Neural progenitor cell (in vitro differentiated cells): ENCODE results near the gene APBB2.

ENCODE experiments used
- CTCF ChIP-seq: fragments of 200-600 bp; sonication (generic); IDR thresholded peaks from 2 replicates; pipeline ENCODE4 v1.5.1; 2017; ENCODE audit warnings: antibody characterized with exemption, mild to moderate bottlenecking
- EZH2 ChIP-seq: fragments of 200-600 bp; sonication (generic); IDR thresholded peaks from 2 replicates; pipeline ENCODE4 v1.6.1; 2017; ENCODE audit warnings: antibody characterized with exemption, mild to moderate bottlenecking, moderate library complexity
- EZH2phosphoT487 ChIP-seq: fragments of 200-600 bp; sonication (generic); IDR thresholded peaks from 2 replicates; pipeline ENCODE4 v1.6.1; 2017; ENCODE audit warnings: antibody characterized with exemption

DNA sequence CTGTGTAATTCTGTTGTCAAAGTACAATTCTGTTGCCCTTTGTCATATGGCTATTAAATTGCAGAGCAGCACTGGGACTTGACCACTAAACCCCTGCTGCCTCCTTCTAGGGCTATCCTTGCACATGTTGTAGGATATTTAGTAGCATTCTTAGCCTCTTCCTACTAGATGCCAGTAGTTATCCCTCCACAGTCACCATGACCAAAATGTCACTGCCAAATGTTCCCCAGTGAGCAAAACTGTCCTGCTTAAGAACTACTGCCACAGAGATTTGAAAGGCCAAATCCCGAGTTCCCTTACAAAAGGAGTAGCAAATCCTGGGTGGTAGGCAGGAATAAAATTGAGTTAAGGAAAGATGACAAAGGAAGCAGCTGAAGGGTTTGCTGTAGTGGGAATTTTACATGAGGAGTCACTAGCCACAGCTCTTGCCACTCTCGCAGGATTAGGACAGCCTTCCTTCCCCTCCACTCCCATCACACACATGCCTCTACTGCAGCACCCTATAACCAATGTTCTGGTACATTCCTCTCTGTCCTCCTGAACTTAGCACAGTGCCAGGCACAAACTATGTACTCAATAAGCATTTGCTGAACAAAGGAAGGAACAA is 8.4 kb downstream of the APBB2 start:
- TF ChIP-seq EZH2 = no peak
- no peak for TF ChIP-seq CTCF
- TF ChIP-seq EZH2phosphoT487 = no peak
